SIG-M5 treated with dmso at 0.1 percent for 504 hours (cell line): ENCODE results near the gene LIM2.
"Not testable (repeated sequence)": the region's sequence is repeated elsewhere in the genome, so short reads cannot be mapped to it uniquely, and the experiment has no call there.

ENCODE experiments used
- DNase-seq: peaks from one replicate; lab custom pipeline; 2025; ENCODE audit not compliant: unreplicated experiment; lab: John Stamatoyannopoulos, UW

LIM2 gene, protein sequence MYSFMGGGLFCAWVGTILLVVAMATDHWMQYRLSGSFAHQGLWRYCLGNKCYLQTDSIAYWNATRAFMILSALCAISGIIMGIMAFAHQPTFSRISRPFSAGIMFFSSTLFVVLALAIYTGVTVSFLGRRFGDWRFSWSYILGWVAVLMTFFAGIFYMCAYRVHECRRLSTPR

DNA sequence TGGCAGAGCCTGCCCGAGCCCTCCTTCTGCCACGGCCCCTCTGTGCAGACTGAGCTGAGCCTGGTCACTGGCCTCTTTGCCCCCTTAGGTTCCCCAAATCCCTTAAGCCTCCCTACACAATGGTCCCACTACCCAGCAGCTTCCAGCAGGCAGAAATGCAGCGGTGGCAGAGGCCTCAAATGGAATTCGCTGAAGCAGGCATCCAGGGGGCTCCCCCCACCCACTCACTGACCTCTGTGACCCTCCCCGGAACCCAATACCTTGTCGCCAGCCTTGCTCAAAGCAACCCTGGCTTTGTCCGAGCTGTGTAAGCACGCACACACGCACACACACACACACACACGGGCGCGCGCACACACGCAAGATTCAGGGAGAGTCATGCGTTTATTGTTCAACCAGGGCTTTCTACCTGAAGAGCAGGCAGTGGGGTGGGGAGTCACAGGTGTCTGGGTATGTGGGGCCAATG is at the start of gene LIM2:
Gene LIM2, minus strand, starts transcription at position 51 of the 466 bp plus-strand sequence. CDS start 531 bp downstream, outside the sequence.
- no peak for DNase-seq

DNA sequence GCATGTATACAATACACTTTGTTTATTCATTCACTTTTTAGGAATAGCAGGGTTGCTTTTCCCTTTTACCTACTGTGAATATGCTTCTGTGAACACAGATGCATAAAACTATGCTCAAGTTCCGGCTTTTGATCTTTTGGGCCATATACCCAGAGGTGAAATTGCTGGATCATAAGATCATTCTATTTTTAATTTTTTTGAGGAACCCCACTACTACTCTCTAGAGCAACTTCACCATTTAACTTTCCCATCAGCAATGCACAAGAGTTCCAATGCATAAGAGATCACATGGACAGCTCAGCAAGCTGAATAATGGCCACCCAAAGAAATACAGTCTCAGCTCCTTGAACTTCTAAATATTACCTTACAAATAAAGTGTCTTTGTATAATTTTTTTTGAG is 46.7 kb upstream of the LIM2 start:
- no peak for DNase-seq

DNA sequence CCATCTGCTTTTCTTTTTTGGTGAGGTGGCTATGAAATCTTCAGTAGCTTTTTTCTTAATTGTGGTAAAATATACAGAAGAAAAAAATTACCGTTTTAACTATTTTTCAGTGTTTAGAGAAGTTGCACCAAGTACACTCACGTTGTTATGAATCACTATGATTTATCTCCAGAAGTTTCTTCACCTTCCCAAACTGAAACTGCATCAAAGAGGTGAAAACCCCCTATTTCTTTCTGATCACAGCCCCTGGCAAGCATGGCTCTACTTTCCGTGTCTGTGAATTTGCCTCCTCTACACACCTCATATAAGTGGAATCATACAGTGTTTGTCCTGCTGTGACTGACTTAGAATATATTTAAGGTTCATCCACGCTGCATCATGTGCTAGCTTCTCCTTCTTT is 45.3 kb upstream of the LIM2 start:
- no peak for DNase-seq

DNA sequence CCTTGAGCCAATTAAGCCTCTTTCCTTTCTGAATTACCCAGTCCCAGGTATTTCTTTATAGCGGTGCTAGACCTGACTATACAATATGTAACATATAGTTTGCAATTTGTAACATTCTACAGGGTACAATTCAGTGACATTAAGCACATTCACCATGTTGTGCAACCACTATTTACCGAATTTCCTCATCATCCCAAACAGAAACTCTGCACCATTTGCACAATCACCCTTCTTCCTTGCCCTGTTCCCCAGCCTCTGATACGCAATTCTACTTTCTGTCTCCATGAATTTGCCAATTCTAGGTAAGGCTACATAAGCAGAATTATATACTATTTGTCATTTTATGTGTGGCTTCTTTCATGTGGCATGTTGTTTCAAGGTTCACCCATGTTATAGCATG is 43.4 kb upstream of the LIM2 start:
- peak; percentile 81 for DNase-seq

DNA sequence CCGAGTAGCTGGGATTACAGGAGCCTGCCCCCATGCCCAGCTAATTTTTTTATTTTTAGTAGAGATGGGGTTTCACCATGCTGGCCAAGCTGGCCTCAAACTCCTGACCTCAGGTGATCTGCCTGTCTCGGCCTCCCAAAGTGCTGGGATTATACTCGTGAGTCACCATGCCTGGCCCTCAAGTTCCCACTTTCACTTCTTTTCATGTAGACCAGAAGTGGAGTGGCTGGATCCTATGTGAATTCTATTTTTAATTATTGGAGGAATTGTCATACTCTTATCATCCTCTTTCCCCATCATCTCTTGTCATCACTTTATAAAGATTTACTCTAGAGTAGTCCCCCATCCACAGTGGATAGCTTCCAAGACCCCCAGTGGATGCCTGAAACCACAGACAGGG is 42.4 kb upstream of the LIM2 start:
- DNase-seq: no peak

DNA sequence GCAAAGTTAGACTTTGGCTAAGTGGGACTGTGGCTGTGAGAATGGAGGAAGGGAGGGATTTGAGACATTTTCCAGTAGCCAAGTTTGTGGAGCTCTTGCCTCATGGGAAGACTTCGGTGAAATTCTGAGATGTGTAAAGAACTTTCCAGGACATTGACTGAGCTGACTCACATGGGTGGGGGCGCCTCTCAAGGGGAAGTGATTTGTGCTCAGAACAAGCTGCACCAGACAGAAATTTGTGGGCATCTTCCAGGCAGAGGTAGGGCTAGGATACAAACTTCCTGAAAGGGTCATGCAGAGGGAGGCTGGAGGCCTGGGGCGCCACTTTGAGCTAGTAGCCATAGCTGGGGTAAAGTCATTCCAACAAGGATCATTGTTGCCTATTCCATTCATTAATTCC is 39.4 kb upstream of the LIM2 start:
- no peak for DNase-seq

DNA sequence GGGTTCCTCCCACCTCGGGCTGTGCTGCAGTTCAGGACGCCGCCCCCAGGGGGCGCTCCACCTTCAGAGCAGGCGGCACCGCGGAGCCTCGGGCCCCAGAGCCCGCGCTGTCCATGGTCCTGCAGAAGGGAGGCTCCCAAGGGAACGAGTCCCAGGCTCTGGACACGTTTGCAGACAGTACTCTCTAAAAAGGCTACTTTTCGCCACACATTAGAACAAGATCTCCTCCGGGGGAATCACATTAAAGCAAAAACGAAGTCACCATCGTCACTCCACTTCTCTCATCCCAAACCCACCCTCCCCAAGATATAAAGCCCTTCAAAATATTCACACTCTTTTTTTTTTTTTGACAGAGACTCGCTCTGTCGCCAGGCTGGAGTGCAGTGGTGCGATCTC is 34.3 kb upstream of the LIM2 start:
- peak; percentile 76 for DNase-seq

DNA sequence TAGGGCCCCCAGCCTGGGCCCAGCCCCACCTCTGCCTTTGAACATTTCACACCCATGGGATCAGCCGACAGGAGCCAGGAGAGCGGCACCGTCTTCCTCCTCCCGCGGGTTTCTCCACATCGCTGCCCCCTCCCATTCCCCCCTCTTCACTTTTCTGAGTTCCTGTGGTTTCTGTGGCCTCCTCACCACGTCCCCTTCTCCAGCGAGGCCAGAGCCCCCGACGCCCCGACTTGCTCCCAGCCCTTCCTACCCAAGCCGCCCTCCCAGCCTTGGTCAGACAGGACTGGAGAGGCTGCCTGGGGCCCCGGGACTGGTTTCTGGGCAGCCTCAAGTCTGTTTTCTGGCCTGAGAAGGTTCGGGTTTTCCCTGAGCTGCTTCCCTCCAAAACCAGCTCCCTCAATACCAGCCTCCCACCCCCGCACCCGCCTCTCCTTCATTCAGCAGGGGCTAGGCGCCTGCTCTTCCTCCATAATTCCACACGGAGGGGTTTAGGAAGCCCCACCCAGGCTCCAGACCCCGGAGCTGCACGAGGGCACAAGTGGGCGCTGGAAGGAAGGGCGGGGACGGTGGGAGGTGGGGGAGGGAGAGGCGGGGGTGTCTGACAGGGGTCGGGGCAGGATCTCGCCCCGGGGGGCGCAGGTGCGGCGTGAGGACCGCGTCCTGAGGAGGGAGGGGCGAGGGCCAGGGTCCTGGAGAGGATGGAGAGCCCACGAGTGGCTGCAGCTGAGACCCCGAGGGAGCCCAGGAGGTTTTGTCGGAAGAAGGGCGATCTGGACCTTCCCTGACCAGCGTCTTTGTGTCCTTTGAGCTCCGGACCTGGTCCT is 33.7 kb upstream of the LIM2 start:
- no peak for DNase-seq

DNA sequence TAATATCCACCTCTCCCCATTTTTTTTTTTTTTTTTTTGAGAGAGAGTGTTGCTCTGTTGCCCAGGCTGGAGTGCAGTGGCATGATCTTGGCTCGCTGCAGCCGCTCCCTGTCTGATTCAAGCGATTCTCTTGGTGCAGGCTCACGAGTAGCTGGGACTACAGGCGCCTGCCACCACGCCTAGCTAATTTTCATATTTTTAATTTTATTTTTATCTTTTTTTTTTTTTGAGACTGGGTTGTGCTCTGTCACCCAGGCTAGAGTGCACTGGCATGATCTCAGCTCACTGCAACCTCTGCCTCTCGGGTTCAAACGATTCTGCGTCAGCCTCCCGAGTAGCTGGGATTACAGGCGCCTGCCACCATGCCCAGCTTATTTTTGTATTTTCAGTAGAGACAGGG is 32.7 kb upstream of the LIM2 start:
- not testable (repeated sequence) for DNase-seq

DNA sequence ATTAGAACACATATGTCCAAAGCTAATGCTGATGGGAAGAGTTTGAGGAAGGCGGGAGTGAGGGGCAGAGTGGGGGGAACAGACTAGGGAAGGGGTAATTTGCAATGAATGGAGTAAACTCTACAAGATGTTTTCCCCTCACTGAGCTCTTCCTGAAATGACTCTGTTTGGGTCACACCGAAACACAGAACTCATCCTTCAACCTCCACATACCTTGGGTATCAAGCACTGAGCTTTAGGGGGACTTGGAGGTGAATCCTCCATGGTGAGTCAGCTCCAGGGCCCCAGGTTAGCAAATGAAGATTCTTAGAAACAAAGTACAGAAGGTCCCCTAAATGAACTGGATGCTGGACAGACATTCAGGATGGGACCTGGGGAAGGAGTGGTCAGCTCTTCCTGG is 30.9 kb upstream of the LIM2 start:
- DNase-seq: no peak

DNA sequence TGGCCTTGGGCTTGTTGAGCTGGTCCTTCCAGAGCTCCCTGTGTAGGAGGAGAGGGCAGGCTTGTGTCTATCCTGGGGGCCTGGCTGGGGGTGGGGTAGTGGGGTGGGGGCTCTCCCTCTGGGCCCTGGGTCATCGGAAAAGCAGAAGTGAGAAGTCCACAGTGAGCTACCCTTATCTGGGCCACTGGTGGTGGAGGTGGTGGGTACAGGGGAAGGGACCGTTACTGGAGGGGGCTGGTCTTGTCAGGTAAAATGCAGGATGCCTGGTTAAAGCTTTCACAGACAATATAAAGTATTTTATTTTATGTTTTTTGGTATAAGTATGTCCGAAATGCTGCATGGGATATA is 30.0 kb upstream of the LIM2 start:
- DNase-seq: no peak

DNA sequence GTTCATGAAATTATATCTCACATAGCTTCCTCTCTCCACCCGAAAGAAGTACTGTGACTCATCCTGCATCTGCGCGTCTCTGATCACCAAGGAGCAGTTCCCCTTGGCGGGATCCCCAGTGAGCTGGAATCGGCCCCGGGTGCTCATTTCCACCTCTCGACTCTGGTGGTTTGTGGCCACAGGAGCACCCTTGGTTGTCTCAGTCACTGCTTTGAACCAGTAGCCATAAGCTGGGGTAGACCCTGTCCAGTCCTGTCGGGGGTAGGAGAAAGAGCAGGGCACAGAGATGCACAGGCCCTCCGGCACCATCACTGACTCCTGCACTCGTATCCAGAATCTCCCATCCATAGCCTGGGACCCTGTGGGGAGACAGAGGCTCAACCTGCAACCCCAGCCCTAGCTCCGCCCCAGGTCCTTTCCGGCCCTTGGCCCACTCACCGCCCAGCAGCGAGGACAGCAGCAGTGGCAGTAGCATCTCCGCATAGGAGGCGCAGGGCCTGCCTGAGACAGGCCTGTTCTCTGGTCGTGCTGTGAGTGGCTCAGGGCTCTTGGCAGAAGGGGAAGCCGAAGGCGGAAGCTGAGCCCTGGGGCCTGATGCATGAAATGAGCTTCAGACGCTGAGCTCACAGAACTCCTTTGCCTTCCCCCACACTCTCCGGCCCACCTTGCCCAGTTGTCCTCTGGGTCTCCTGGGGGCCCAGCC is 29.5 kb upstream of the LIM2 start, which contains the start of gene SIGLEC10:
Gene SIGLEC10, minus strand, starts transcription at position 536 of the 703 bp plus-strand sequence. Its CDS starts 61 bp downstream, at position 475.
- peak; percentile 75 for DNase-seq

DNA sequence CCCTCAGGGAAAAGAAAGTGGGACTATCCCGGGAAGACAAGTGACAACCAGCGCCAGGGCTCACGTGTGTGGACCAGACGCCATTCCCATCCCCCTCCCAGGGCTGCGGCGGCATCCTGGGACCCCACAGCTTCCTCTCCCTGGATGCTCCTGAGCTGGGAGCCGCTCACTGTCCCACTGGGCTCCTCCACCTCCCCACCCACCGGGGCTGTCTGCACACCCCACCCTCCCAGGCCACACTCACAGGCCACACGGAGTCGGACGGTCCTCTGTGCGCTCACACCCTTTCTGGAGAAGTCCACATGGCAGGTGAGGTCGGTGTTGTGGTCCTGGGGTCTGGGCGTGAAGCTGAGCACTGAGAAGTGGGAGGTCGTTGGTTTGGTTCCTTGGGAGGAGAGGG is 28.6 kb upstream of the LIM2 start:
- not testable (repeated sequence) for DNase-seq

DNA sequence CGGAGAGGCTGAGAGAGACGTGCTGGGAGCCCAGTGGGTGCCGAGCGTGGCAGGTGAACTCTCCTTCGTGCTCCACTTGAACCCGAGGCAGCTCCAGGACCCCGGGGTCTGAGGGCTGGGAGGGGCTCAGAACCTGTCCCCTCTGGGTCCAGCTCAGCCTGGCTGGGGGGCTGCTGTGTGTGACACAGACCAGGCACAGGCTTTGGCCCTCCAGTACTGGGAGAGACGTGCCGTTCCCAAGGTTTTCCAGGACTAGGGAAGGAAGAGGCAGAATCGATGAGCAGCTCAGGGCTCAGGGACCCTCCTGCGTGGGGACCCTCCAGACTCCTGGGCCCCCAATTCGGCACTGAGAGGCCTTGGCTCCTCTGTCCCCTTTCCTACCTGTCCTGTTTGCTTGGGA is 27.4 kb upstream of the LIM2 start:
- no peak for DNase-seq

DNA sequence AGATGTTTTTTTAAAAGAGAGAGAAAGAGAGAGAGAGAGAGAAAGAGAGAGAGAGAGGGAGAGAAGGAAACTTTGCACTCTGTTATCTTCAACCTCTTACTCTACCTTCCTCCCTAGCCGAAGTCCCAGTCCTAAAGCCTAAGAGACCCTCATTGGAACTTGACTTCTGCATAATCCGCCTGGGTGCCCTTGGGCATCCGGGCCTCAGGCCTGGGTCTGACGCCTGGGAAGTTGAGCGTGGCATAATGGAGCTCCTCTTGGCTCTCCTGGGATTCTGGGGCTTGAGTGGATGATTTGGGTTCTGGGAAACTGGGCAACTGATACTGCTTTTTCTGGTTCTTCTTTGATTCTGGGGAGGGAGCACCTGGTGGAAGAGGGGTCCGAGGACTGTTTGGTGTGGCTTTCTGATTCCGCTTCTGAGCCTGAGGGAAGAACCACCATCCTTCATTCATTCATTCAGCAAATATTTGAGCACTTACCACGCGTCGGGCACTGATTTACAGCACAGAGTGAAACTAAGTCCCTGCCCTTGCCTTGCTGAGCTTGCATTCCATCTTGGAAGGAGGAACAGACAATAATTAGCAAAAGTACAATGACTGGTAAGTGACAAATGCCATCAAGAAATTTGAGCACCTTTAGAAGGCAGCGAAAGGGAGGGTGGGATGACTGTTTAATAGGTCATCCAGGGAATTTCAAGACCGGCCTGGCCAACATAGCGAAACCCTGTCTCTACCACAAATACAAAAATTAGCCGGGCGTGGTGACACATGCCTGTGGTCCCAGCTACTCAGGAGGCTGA is 23.4 kb upstream of the LIM2 start:
- DNase-seq: no peak

DNA sequence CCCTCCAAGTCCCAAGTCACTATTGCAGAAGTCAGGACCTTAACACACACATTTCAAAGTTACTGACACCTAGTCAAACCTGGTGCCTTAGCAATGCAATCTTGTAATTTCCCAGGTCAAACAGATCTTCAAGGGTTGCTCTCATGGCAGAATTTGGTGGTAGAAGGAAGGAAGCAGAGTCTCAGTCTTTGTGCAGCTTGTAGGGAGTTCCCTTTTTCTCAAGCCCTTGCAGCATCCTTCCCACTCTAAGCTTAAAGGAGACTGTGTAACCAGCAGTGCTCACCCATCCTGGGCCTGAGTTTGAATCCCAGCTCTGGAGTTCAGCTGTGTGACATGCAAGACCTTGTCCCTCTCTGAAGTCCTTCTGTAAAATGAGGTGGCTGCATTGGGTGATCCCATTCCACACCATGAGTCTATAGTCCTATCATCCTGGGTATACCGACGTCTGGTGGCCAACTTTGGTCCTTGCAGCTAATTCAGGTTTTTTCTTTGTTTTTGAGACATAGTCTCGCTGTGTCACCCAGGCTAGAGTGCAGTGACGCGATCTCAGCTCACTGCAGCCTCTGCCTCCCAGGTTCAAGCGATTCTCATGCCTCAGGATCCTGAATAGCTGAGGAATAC is 19.8 kb upstream of the LIM2 start:
- DNase-seq: peak; percentile 80

DNA sequence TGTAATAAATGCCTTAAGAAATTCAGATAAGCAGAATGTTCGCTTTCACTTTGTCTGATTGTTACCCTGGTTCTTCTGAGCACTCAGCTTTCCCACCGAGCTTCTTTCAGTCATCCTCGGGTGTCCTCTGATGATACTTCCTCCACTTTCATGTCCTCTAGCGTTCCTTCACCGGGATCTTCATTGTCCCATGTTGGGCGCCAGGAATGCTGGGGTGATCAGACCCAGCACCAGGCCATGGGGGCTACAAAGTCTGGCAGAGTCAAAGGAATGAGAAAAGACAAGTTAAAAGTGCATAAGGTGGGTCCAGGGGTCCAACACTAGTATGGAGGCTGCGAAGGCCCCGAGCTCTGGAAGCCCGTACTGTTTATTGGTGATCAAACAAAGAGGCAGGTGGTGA is 14.3 kb upstream of the LIM2 start:
- DNase-seq: no peak

DNA sequence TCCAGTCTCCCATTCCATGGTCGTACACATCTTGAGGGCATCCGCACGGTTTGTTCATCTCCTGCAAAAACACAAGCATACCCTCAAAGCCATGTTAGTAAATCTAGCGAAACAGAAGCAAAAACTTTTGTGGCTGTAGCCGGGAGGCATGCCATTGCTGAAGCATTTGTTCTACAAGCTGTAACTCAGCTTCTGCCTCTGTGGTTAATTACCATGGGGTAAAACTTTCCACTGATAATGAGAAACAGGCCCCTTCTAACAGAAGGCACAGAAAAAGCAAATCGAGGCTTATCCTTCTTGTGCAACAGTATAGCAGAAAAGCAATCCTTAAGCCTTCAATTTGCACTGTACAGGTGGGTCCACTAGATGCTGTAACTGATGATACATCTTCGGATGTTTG is 12.2 kb upstream of the LIM2 start:
- not testable (repeated sequence) for DNase-seq

DNA sequence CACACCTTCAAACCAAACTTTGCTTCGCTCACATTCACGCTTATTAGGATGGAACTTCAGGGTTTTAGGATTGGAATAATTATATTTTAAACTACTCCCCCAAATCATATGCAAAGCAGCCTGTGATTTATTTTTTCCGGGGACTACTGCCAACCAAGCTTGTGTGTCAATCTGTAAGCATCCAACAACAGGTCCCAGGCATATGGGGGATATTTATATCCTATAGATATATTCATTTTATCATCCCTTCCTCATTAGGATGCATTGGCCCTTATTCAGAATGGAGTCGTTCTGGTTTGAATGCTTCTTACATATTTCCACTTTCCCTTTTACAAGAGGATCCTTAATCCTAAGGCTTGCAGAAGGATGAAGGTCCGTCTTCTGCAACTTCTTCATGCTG is 11.5 kb upstream of the LIM2 start:
- no peak for DNase-seq

DNA sequence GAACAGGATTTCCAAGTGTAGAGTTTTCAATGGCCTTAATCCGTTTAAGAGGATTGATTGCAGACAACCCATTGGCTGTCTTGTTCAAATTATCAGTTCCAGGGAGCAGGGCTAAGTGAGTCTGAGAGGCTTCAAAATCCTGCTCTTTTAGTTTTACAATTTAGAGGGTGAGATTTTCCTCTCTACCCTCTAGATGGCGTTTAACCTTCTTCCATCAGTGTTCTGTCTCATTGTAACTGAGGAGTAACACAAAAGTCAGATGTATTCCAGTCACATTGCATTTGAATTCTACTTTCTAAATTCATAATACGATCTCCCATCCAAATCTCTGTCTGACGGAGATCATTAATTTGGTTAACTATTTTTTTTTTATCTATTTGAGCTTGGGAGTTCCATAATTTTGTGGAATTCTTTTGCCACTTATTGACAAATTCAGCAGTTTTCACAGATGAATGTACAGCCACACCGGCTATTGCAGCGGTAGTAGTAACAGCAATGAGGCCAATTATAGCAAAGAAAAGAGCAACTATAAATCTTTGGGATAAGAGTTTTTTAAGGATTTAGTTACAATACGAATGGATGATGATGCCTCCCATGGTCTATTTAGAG is 10.4 kb upstream of the LIM2 start:
- peak; percentile 70 for DNase-seq
